Adipose tissue (tissue), 3 donors: ENCODE results near the gene OOSP3. TPM values are rescaled to one million over a fixed set of nuclear protein-coding genes. Genes with fewer than 3 reads are reported as not detected.
"Not testable (repeated sequence)": the region's sequence is repeated elsewhere in the genome, so short reads cannot be mapped to it uniquely, and the experiment has no call there.

ENCODE experiments used
- H3K27ac ChIP-seq: one replicate; pipeline ENCODE4 v1.5.1; 2013; ENCODE audit warnings: low read depth, low read length
- WGBS, 3 donors: extraction: QIAGEN DNeasy Blood & Tissue Kit; methylation state at CpG; one replicate each; pipeline ENCODE4 v1.1.7; 2013; 5-methylcytosine and 5-hydroxymethylcytosine counted together
- polyA plus RNA-seq, 3 donors: library from polyadenylated mRNA; stranded (reverse); fragments of 200-250 nt; gene quantifications; one replicate each; pipeline ENCODE4 v1.2.3, GENCODE V29; 2013
- donor health status: healthy with polysubstance abuse.
- donor health status: Bipolar disorder and iron deficiency.
- donor health status: healthy.

Gene OOSP3, protein sequence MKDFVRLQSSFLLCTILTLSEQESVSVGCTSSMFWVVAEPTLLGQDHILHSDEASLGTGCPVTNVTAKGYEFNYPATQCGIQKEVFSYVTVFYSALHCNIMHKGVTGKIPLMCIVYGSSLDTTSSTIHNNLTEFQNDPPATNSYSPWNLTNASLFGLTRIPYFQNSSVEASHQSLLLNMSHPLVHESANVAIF
- polyA plus RNA-seq: not detected

DNA sequence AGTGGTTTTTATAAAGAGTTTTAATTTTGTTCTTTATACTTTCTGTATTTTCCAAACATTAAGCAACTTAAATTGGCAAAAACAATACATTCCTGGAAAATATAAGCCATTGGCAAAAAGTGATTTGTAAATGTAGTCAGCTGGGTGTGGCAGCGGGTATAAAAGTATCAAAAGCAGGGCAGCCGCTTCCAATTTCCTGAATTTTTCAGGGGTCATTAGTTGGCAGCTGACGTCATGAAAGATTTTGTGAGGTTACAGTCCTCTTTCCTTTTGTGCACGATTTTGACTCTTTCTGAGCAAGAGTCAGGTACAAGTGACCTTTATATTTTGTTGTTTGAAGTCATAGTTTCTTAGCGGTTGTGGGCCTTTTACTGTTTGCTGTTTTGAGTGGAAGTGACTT is at the start of gene OOSP3:
Gene OOSP3, plus strand, starts transcription at position 208 of the 400 bp plus-strand sequence. Its CDS starts 27 bp downstream, at position 235.
- no peak within 1 kb of the TSS for H3K27ac ChIP-seq
- 64 to 79% (median 76%) methylated on average over 5 of the region's 5 CpGs for WGBS, 3 donors

- WGBS, 3 donors: 82 to 84% (median 83%) methylated on average over 3 of the region's 3 CpGs
- H3K27ac ChIP-seq: no peak overlapping the region
These were observed 49.2 kb upstream of the OOSP3 start for GRCh38 chr11:59829358-59829757.

DNA sequence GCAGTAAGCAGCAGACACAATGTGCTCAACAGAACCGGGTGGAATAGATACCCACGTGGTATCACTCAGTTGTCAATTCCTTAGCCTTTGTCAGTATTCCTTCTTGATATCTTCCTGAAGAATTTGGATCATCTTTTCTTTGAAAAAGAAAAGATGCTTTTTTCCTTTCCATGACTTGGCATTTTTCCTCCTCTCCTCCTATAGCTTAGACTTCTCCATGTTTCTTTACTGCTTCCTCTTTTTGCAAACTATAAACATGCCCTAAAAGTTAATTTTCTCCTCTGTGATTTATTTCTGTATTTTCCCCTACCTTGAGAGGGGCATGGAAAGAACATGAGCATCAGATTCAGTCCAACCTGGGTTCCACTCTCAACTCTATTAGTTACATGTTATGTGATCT is 45.0 kb upstream of the OOSP3 start:
- WGBS, 3 donors: 79 to 87% (median 80%) methylated on average over 2 of the region's 2 CpGs
- H3K27ac ChIP-seq: no peak overlapping the region

- no peak overlapping the region for H3K27ac ChIP-seq
These were observed 39.0 kb upstream of the OOSP3 start for GRCh38 chr11:59839615-59840014.

DNA sequence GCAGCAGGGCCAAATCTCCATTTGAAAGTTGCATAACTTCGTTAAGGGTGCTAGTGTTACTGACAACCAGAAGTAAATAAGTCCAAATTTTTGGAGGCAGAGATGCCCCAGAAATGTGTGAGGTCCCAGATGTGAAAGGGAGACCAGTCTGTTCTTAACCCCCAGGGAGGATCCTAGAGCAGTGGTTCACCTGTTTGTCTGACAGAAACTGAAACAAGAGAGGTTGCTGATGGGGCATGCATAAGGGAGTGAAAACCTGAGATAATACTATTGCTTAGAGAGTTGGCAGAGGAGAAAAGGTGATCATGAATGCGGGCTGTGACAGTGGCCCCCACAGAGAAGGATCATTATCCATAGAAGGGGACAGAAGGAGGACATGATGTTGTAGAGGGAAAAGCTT is 37.1 kb upstream of the OOSP3 start:
- H3K27ac ChIP-seq: no peak overlapping the region
- 90 to 98% (median 92%) methylated on average over 2 of the region's 2 CpGs for WGBS, 3 donors

- 68 to 78% (median 76%) methylated on average over 12 of the region's 12 CpGs for WGBS, 3 donors
- no peak overlapping the region for H3K27ac ChIP-seq
These were observed 36.3 kb upstream of the OOSP3 start for GRCh38 chr11:59842316-59842715.

DNA sequence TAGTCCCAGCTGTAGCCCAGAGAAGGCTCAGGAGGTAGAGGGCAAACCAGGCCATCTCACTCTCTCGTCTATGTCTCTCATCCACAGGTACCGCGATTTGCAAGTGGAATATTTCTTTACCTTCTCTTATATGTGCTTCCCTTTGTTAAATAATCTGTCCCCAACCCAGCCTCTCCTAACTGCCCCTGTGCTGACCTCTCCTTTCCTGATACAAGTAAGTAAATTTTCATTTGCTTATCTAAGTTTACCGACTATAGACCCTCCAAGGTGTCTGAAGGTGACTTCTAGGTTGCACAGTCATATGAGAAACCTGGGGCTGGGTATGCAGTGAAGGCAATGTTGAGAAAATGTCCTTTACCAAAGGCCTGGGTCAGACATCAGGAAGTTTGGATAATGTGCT is 33.2 kb upstream of the OOSP3 start, which contains the start of gene CBLIF:
Gene CBLIF, minus strand, starts transcription at position 101 of the 400 bp plus-strand sequence. Its CDS starts 46 bp downstream, at position 55.
- no peak within 1 kb of the TSS for H3K27ac ChIP-seq
- 71 to 76% (median 75%) methylated on average over 4 of the region's 4 CpGs for WGBS, 3 donors

- WGBS, 3 donors: 52 to 77% (median 58%) methylated on average over 5 of the region's 5 CpGs
- no peak overlapping the region for H3K27ac ChIP-seq
These were observed 32.0 kb upstream of the OOSP3 start for GRCh38 chr11:59846556-59846955.

DNA sequence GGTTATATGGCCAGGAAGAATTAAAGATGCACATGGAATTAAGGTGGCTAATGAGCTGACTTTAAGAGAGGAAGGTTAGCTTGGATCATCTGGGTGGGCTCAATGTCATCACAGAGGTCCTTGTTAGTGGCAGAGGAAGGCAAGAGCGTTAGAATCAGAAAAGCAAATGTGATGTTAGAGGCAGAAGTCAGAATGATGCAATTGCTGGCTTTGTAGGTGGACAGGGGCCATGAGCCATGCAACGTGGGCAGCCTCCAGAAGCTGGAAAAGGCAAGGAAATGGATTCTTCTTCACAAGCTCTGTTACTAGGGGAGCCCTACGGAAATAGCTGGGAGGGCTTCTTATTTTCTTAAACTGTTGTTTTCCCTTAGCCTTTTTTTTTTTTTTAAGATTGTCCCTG is 31.0 kb upstream of the OOSP3 start:
- WGBS, 3 donors: 56 to 85% (median 67%) methylated on average over 3 of the region's 3 CpGs

DNA sequence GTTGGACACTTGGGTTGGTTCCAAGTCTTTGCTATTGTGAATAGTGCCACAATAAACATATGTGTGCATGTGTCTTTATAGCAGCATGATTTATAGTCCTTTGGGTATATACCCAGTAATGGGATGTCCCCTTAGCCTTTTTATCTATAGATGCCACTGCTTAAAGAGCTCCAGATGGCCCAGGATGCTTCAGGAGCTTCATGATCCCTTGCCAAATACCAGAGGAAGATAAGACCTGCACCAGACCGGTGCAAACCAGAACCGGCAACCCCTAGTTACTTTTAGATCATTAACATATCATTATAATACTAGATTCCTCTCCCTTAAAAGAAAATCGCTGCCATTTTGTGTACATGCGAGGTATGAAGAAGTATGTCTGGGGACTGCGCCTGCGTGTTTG is 30.1 kb upstream of the OOSP3 start:
- 88 to 94% (median 89%) methylated on average over 6 of the region's 6 CpGs for WGBS, 3 donors
- not testable (repeated sequence) for H3K27ac ChIP-seq

More for the DNA sequence above, 31.0 kb upstream of the OOSP3 start:
- H3K27ac ChIP-seq: no peak overlapping the region

- WGBS, 3 donors: 8 to 29% (median 20%) methylated on average over 2 of the region's 2 CpGs
- no peak overlapping the region for H3K27ac ChIP-seq
These were observed 29.5 kb upstream of the OOSP3 start for GRCh38 chr11:59849129-59849528.

- WGBS, 3 donors: 85 to 97% (median 90%) methylated on average over 2 of the region's 2 CpGs
- H3K27ac ChIP-seq: not testable (repeated sequence)
These were observed 29.0 kb upstream of the OOSP3 start for GRCh38 chr11:59849551-59849950.

GRCh38 chr11:59851416-59851815 is 27.2 kb upstream of the OOSP3 start:
- WGBS, 3 donors: 90 to 94% (median 92%) methylated on average over 5 of the region's 5 CpGs
- not testable (repeated sequence) for H3K27ac ChIP-seq

- H3K27ac ChIP-seq: no peak overlapping the region
- WGBS, 3 donors: 24 to 52% (median 47%) methylated on average over 2 of the region's 2 CpGs
These were observed 23.7 kb upstream of the OOSP3 start for GRCh38 chr11:59854871-59855270.

DNA sequence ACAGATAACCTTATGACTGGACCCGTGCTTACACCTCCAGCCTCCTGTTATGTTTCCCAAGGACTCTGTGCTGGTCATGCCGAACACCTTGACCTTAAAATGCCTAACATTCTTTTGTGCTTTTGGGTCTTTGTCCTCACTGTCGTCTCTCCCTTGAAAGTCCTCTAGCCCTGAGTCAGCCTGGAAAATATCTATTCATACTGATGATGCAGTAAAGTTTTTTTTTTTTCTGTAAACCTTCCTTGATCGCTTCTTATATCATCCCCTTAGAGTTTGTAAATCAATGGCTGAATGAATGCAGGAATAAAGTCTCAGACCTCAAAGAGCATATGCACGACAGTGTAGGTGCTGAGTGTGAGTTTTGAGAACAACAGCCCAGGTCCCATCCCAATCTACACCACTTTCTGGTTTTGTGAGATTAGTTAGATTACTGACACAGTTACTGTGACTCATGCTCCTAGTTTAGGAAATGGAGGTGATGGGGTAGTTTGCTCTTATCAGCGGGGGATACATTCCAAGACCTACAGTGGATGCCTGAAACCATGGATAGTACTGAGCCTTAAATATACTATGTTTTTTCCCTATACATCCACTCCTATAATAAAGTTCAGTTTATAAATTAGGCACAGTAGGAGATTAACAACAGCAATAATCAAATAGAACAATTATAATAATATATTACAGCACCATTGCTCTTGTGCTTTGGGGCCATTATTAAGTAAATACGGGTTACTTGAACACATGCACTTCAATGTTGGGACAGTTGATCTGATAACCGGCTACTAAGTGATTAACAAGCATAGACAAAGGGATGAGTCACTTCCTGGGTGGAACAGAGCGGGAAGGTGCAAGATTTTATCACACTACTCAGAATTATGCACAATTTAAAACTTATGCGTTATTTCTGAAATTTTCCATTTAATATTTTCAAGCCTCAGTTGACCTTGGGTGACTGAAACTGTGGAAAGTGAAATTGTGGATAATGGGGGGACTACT is 20.8 kb upstream of the OOSP3 start:
- 65 to 72% (median 66%) methylated on average over 10 of the region's 10 CpGs for WGBS, 3 donors
- H3K27ac ChIP-seq: no peak overlapping the region

GRCh38 chr11:59859673-59860072 is 18.9 kb upstream of the OOSP3 start:
- no peak overlapping the region for H3K27ac ChIP-seq

GRCh38 chr11:59862252-59862651 is 16.3 kb upstream of the OOSP3 start:
- no peak overlapping the region for H3K27ac ChIP-seq
- 61 to 78% (median 62%) methylated on average over 3 of the region's 3 CpGs for WGBS, 3 donors

- 66 to 76% (median 68%) methylated on average over 1 of the region's 1 CpG for WGBS, 3 donors
- no peak overlapping the region for H3K27ac ChIP-seq
These were observed 13.6 kb upstream of the OOSP3 start for GRCh38 chr11:59865031-59865430.

DNA sequence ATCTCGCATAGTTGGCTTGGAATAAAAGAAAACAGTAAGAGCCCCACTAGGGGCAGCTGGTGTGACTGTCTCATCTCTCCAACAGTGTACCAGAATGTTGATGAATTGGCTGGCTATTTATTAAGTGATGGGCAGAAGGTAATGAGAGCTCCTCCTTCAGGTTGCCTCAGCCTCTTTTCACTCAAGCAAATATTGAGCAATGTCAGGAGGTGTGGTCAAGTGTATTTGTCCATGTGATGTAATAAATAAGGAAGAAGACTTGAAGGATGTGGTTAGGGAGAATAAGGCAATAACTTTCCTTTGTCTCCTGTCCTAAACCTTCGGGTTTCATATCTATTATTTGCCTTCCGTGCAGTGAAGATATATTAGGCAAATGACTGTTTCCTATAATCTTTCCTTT is 12.2 kb upstream of the OOSP3 start, which contains the start of gene TCN1:
Gene TCN1, minus strand, starts transcription at position 91 of the 400 bp plus-strand sequence. Its CDS starts 17 bp downstream, at position 74.
- 48 to 59% (median 49%) methylated on average over 3 of the region's 3 CpGs for WGBS, 3 donors
- H3K27ac ChIP-seq: no peak within 1 kb of the TSS
